ENCODE data around the gene SMPD1. TPM values are rescaled to one million over a fixed set of nuclear protein-coding genes. Genes with fewer than 3 reads are reported as not detected.

The SMPD1 gene
- total RNA-seq, 3 donors from 2014 or later, result 15.7 to 30.4 (median 17.3) TPM

- intact Hi-C loops (cut with DNase I; ENCODE audit: low total_unique reads), result no loop called here
- TF ChIP-seq POLR2AphosphoS5 (IDR thresholded peaks at IDR 0.05), result no peak
- TF ChIP-seq CTCF (IDR thresholded peaks at IDR 0.05), result no peak
- no peak for TF ChIP-seq POLR2A (IDR thresholded peaks at IDR 0.05)
- Histone ChIP-seq H3K4me1 (no peaks in the 10 kb centered on the region), H3K27ac (no peak overlapping the region), H3K27me3 (no peaks in the 10 kb centered on the region), H3K9me3 (no peaks in the 10 kb centered on the region), H3K36me3 (no peaks in the 10 kb centered on the region), H3K4me3 (no peak overlapping the region)
- DNase-seq (ENCODE audit: low spot score in 2 of 2), result no peak
Measured at GRCh38 chr11:6404342-6405051, 14.2 kb downstream of the SMPD1 start.

- intact Hi-C loops (cut with DNase I; ENCODE audit: low total_unique reads), result no loop called here
- Histone ChIP-seq H3K36me3 (no peaks in the 10 kb centered on the region), H3K4me3 (no peak overlapping the region), H3K27ac (no peak overlapping the region), H3K4me1 (no peaks in the 10 kb centered on the region), H3K27me3 (no peaks in the 10 kb centered on the region), H3K9me3 (no peaks in the 10 kb centered on the region)
- TF ChIP-seq POLR2A (IDR thresholded peaks at IDR 0.05), result no peak
- TF ChIP-seq CTCF (IDR thresholded peaks at IDR 0.05), result no peak
- no peak for TF ChIP-seq POLR2AphosphoS5 (IDR thresholded peaks at IDR 0.05)
- no peak for DNase-seq (ENCODE audit: low spot score in 2 of 2)
Measured at GRCh38 chr11:6405052-6405667, 14.9 kb downstream of the SMPD1 start.

GRCh38 chr11:6405846-6406245 lies 15.6 kb downstream of the SMPD1 start:
- DNase-seq (ENCODE audit: low spot score in 2 of 2), result no peak
- Histone ChIP-seq H3K27me3 (no peaks in the 10 kb centered on the region), H3K9me3 (no peaks in the 10 kb centered on the region), H3K4me3 (no peak overlapping the region), H3K36me3 (no peaks in the 10 kb centered on the region), H3K4me1 (no peaks in the 10 kb centered on the region), H3K27ac (no peak overlapping the region)
- intact Hi-C loops (cut with DNase I; ENCODE audit: low total_unique reads), result no loop called here
- no peak for TF ChIP-seq POLR2AphosphoS5 (IDR thresholded peaks at IDR 0.05)

GRCh38 chr11:6406370-6406769 lies 16.1 kb downstream of the SMPD1 start:
- no peak overlapping the region for H3K4me3 ChIP-seq
- no peaks in the 10 kb centered on the region for H3K36me3 ChIP-seq
- DNase-seq (ENCODE audit: low spot score in 2 of 2), result no peak
- TF ChIP-seq POLR2AphosphoS5 (IDR thresholded peaks at IDR 0.05), result no peak
- intact Hi-C loops (cut with DNase I; ENCODE audit: low total_unique reads), result no loop called here
- no peaks in the 10 kb centered on the region for H3K27me3 ChIP-seq
- no peaks in the 10 kb centered on the region for H3K9me3 ChIP-seq
- no peaks in the 10 kb centered on the region for H3K4me1 ChIP-seq
- H3K27ac ChIP-seq, result no peak overlapping the region

DNA sequence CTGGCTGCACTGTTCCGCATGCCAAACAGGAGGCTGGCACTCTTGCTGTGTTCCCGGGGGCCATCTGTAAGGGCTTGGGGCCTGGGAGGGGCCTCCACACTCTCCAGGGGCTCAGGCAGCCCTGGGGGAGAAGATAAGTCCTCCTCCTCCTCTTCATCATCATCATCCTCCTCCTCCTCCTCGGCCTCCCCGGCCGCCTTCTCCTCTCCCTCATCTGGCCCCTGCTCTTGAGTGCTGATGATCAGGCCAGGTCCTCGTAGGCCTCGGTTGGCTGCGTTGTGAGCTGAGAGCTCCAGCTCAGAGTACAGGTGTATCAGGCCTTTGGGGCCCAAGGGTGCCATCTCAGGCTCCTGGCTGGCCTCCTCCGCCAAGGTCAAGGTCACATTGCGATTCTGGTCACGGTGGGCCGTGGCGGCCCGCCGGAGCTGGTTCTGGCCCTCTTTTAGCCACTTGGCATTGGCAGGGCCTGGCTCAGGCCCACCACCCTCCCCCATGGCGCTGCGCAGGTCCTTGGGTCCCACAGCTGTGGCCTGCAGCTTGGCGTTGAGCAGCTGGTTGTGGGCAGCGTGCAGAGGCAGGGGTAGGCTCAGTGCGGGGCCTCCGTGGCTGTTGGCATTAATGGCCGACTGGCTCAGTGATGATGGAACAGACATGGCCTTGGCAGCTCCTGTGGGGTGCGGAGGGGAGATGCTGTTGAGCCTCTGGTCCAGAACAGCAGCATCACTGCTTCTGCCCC lies 20.6 kb downstream of the SMPD1 start:
- intact Hi-C loops (cut with DNase I; ENCODE audit: low total_unique reads), result no loop called here
- Histone ChIP-seq H3K9me3 (no peaks in the 10 kb centered on the region), H3K4me1 (no peaks in the 10 kb centered on the region), H3K27ac (no peak overlapping the region), H3K4me3 (no peak overlapping the region), H3K36me3 (no peaks in the 10 kb centered on the region), H3K27me3 (no peaks in the 10 kb centered on the region)
- DNase-seq (ENCODE audit: low spot score in 2 of 2), result no peak
- TF ChIP-seq CTCF (IDR thresholded peaks at IDR 0.05), result no peak
- TF ChIP-seq POLR2AphosphoS5 (IDR thresholded peaks at IDR 0.05), result no peak
- no peak for TF ChIP-seq POLR2A (IDR thresholded peaks at IDR 0.05)

DNA sequence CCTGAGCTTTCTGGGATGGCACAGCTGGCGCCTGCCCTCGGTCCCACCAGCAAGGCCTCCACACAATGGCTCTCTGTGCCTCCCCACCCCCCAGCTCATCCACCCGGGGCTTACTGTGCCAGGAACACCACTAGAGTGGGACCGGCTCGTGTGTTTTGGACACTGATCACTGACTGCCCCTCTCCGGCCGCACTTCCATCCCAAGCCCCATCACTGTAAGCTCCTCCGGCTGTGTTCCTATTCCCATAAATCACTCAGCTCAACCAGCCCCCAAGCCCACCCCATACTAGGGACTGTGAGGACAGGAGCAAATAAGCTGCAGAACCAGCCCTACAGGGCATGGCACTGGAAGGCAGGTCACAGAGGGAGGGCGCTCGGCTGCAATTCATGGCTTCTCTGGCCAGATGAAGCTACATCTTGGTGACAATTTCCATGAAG lies 21.3 kb downstream of the SMPD1 start:
- H3K27me3 ChIP-seq, result no peaks in the 10 kb centered on the region
- H3K36me3 ChIP-seq, result no peaks in the 10 kb centered on the region
- H3K27ac ChIP-seq, result no peak overlapping the region
- TF ChIP-seq POLR2AphosphoS5 (IDR thresholded peaks at IDR 0.05), result no peak
- TF ChIP-seq POLR2A (IDR thresholded peaks at IDR 0.05), result no peak
- no peak for TF ChIP-seq CTCF (IDR thresholded peaks at IDR 0.05)
- DNase-seq (ENCODE audit: low spot score in 2 of 2), result no peak
- intact Hi-C loops (cut with DNase I; ENCODE audit: low total_unique reads), result no loop called here
- H3K9me3 ChIP-seq, result no peaks in the 10 kb centered on the region
- no peaks in the 10 kb centered on the region for H3K4me1 ChIP-seq
- H3K4me3 ChIP-seq, result no peak overlapping the region
